Measurements from ENCODE around the gene SNAI3. TPM values are rescaled to one million over a fixed set of nuclear protein-coding genes. Genes with fewer than 3 reads are reported as not detected.
A peak's percentile ranks its signal among the peaks of the same experiment; 100 is the strongest.
"Not testable (repeated sequence)": the region's sequence is repeated elsewhere in the genome, so short reads cannot be mapped to it uniquely, and the experiment has no call there.

Gene SNAI3
- total RNA-seq, 1 donor: 6.7 TPM

DNA sequence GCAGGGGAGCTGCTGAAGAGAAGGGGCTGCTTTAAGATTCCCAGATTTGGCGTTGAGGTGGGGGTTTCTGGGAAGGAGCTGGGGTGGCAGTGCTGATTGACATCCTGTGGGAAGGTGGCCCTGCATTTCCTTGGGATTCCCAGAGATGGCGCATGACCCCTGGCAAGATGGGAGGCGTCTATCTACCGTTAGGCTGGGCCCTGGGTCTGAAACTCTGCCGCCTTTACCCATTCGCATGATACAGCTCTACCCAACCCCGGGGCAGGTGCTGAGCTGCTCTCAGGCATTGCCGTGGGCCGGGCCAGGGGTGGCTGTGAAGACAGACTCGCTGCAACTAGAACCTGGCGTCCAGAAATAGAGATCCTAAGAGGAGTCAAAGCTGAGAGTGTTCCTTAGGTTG, 13.5 kb downstream of the SNAI3 start:
- DNase-seq (ENCODE audit: low read depth in 2 of 3, low spot score in 2 of 3): no peak

GRCh38 chr16:88671806-88672205, 14.5 kb downstream of the SNAI3 start:
- no peak for DNase-seq (ENCODE audit: low read depth in 2 of 3, low spot score in 2 of 3)

DNA sequence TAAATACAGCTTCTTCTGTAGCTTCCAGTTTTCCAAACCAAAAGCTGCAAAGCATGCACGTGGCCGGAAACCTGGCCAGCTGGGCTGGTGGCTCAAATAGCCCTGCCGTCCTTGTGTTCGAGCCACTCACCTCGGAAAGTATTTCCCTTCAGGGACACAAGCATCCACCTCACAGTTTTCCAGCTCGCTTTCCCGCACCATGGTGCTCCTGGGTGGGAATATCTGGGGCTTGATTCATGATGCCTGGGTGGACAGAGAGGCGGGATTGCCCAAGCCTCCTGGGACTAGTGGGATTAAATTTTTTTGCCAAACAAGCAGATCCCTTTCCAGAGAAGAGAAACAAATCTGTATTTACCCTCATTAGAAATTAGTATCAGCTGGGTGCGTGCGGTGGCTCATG, 16.3 kb downstream of the SNAI3 start:
- DNase-seq (ENCODE audit: low read depth in 2 of 3, low spot score in 2 of 3): no peak

DNA sequence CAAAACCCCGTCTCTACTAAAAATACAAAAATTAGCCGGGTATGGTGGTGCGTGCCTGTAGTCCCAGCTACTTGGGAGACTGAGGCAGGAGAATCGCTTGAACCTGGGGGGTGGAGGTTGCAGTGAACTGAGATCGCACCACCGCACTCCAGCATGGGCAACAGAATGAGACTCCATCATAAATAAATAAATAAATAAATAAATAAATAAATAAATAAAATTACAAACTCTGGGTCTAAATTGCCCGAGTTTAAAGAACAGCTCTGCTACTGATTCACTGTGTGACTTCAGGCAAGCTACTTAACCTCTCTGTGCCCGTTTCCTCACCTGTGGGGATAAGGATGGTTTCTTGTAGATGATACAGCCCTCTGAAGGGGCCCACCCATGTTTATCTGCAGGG, 16.8 kb downstream of the SNAI3 start:
- not testable (repeated sequence) for DNase-seq (ENCODE audit: low read depth in 2 of 3, low spot score in 2 of 3)

DNA sequence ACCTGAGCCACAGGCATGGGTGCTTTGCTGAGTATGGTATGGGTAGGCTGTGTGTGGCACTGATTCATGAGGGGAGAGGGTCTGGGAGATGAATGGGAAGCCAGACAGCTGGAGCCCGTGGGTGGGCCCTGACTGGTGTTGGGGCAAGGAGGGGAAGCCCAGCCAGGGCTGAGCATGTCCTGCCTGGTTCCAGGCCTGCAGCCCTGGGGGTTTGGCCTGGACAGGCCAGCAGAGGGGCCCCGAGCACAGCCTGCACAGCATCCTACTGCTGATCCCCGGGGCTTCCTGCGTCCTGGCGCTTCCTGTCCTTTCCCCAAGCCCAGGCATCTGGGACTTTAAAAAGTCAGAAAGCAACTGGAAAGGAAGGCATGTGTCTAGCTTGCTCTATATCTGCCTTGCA, 18.8 kb downstream of the SNAI3 start:
- no peak for DNase-seq (ENCODE audit: low read depth in 2 of 3, low spot score in 2 of 3)

DNA sequence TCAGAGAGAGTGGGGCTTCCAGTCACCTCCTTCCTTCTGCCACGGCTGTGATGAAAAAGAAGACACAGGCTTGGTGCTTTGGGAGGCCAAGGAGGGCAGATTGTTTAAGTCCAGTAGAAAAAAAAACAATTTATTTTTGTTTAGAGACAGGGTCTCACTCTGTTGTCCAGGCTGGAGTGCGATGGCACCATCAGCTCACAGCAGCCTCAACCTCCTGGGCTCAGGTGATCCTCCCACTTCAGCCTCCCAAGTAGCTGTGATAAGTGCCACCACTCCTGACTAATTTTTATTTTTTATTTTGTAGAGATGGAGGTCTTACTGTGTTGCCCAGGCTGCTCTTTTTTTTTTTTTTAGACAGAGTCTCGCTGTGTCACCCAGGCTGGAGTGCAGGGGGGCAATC, 20.7 kb downstream of the SNAI3 start:
- no peak for DNase-seq (ENCODE audit: low read depth in 2 of 3, low spot score in 2 of 3)

GRCh38 chr16:88665148-88665547, 21.2 kb downstream of the SNAI3 start:
- DNase-seq (ENCODE audit: low read depth in 2 of 3, low spot score in 2 of 3): no peak

DNA sequence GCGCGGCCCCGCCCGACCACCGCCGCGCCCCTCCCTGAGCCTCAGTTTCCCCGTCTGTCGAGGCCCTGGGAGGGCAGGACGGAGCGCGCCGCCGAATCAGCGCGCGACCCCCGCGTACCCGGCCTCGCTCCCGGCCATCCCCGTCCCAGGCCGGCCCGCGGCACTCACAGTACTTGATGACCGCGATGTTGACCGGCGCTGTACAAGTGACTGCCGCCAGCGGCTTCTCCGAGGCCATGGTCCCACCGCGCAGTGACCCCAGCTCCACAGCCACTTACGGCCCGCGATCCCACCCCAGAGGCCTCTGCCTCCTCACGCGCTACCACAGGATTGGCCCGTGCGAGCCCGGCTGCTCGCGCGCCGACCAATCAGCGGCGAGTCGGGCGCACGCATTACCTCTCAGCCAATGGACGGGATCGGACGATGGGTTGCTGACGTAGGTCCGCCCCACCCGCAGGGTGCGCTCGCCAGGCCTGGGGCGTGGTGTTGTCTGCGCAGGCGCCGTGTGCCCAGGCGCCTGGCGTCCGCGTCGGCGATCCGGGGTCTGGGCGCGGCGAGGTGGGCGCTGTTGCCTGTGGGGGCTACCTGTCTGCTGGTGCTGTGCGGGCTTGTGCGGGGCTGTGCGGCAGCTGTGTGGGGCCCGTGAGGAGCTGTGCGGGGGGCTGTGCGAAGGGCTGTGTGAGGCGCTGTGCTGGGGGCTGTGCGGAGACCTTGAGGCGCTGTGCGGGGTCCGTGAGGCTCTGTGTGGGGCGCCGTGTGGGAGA, 23.3 kb downstream of the SNAI3 start, which contains the start of gene MVD:
Gene MVD (minus strand): TSS at position 249 of the 764 bp plus-strand sequence. CDS start 11 bp downstream, at position 238.
- peak; percentile 87 to 97 (median 96) for DNase-seq (ENCODE audit: low read depth in 2 of 3, low spot score in 2 of 3)

- DNase-seq (ENCODE audit: low read depth in 2 of 3, low spot score in 2 of 3): no peak
Observed at GRCh38 chr16:88662222-88662842, 24.0 kb downstream of the SNAI3 start.

DNA sequence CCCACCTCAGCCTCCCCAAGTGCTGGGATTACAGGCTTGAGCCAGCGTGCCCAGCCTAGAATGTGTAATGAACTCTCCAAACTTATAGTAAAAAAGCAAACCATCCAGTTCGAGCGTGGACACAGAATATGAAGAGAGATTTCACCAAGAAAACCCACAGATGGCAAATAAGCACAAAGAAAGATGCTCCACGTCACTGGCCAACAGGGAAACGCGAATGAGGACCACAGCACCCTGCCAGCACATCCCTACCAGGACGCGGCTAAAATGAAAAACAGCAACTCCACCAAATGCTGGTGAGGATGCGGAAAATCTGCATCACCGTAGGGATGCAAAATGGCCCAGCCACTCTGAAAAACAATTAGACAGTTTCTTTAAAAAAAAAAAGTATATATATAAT, 24.8 kb downstream of the SNAI3 start:
- no peak for DNase-seq (ENCODE audit: low read depth in 2 of 3, low spot score in 2 of 3)

GRCh38 chr16:88659160-88659559, 27.1 kb downstream of the SNAI3 start:
- no peak for DNase-seq (ENCODE audit: low read depth in 2 of 3, low spot score in 2 of 3)

DNA sequence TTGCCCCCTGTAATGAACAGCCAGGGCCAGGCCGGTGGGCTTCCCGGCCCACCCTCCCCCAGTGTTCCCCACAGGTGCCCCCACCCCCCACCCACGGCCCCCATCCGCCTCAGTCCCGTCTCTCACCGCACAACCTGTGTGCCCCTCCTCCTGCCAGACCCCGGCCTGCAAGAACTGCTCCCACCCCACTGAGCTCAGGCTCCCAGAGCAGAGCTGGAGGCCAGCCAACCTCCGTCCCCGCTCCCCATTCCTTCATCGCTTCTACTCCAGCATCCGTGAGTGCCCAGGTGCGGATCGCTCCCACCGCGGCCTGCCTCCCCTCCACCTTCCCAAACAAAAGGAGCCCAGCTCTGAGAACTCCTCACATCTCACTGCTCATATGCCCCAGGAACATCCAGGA, 27.6 kb downstream of the SNAI3 start:
- DNase-seq (ENCODE audit: low read depth in 2 of 3, low spot score in 2 of 3): no peak

DNA sequence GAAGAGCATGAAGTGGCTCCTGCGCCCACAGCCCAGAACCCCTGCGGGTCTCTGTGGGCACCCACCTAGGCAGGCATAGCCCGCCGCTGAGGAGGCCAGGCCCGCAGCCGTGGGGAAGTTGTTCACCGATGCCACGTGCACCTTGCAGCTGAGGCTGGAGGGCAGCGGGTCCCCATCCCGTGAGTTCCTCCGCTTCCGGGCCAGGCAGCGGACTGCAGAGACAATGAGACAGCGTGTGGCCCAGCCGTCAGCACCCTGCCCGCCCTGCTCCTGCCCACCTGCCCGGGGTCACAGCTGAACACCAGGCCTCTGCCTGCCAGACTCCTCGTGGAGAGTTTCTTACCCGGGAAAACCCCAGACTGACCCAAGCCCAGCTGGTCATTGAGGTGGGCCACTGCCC, 28.9 kb downstream of the SNAI3 start:
- no peak for DNase-seq (ENCODE audit: low read depth in 2 of 3, low spot score in 2 of 3)

DNA sequence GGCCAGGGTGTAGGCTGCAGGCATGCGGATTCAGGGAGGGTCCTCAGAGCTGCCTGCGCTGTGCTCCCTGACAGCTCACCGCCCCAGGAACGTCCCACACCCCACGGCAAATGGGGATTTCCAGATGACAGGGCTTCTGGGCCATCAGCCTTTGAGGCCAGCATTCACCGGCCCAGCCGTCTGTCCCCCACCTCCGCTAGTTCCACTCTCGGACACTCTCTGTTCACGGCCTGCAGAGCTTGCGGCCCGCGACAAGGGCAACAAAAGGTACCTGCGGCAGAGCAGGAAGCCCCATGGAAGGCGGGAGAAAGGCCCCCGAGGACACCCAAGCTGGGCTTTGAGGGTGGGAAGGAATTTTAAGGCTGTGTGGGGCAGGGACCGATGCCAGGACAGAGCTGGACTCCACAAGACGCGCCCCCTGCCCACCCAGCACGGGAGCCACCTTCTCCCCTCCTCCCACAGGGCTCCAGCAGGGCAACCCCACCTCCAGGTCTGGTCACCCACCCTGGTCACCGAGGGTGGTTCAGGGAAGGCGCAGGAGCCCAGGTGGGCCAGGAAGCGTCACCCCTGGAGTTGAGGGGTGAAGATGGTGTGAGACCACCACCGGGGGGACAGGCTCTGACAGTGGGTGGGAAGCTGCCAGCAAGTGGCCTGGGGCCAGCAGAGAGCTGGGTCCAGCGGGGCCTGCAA, 29.9 kb downstream of the SNAI3 start:
- DNase-seq (ENCODE audit: low read depth in 2 of 3, low spot score in 2 of 3): no peak

DNA sequence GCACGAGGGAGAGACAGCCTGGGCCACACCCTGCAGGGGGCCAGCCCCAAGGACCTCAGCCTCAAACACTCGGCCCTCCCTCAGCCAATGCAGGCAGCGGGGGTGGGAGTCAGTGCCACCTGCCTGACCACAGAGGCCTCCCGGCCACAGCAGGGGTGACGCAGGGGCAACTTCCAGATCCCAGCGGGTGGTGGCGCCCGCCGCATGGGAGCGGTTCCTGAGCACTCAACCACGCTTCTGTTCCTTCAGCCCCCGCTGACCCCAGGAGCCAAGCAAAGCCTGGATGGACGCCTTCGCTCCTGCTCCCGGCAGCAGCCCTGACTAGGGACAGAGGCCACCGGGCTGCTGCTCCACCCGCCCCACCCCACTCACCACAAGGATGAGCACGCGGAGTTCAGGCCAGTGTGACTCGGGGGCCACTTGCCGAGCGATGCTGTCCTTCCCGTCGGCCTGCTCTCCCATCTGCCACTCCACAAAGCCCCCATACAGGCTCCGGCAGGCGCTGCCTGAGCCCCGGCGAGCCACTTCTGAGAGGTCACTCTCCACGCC, 30.5 kb downstream of the SNAI3 start:
- DNase-seq (ENCODE audit: low read depth in 2 of 3, low spot score in 2 of 3): no peak

DNA sequence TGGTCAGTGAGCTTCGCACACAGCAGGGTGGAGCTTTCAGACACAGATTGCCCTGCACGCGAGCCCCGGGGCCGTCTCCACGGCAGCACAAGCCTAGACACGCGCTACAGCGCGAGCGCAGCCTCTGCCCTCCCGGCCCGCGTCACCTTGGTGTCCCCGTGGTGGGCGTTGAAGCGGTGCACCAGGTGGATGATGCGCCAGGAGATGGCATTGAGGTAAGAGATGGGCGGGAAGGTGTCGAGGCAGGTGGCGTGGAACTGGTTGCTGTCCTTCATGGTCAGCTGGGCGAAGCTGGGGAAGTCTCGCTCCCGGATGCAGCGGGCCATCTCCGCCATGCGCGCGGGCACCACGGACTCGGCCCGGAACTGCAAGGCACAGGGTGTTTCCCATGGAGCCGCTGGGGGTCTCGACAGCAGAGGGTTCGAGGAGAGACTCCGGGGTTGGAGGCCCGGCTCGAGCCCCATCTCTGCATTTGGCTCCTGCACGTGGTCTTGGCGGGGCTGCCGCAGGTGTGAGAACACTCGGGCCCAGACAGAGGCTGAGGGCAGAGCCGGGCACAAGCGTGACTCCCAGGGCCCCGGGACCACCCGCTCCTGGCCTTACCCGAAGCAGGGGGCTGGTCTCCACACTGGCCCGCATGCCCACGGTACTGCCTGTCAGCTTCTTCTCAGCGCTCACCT, 31.1 kb downstream of the SNAI3 start:
- no peak for DNase-seq (ENCODE audit: low read depth in 2 of 3, low spot score in 2 of 3)

DNA sequence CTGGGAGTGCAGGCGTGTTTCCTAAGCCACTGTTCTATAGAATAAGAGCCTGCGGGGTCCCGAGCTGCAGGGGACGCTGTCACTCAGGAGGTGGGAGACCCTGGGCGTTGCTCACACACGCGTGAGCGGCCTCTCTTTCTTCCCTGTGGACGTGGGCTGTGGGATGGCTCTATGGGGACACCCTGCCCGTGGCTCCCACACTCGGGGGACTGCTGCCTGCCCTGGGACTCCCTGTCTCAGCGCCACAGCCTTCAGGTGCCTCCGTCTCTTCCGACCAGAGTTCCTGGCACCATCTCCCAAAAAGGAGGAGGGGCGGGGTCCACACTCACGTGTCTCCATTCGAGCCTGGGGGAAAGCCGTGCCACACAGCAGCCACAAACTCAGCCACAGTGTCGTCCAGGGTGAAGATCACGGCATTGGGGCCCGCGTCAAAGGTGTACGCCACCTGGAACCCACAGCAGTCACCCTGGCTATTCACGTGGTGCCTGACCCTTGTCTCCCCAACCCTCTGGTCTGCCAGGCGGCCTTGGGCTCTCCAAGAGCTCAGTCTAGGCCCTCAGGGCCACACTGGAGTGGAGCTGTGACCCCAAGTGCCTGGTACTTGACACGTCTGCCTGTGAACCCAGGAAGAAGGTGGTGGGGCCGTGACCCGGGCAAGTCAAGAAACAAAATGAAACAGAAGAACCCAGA, 31.8 kb downstream of the SNAI3 start:
- DNase-seq (ENCODE audit: low read depth in 2 of 3, low spot score in 2 of 3): no peak

DNA sequence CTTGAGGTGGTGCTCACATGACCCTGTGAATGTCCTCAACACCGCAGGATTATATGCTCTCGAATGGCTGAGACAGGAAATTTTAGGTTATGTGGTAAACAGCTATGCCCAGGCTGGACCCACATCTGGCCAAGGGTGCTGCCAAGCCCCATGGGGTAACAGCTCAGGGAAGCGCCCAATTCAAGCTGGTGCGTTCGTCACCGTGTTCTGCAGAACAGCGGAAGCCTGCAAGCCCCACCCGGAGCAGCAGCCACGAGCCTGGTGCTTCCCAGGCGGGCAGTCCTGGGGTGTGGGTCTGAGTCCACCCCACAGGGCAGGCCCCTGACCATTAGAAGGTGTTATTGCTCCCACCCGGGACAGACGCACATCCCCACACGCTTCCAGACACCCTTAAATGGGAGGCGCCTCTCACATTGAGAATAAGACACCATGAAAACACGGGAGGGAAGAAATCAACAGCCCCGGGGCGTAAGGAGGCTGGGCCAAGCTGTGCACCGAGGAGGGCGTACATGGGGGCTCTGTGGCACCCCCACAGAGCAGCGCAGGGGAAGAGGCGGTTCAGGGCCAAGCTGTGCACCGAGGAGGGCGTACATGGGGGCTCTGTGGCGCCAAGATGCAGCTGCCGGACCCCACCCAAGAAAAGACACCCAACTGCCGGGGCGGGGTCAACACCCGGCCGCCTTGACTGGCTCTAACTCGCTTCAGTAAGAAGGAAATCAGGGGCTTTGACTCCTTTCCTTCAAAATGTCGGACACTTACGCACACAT, 32.5 kb downstream of the SNAI3 start:
- no peak for DNase-seq (ENCODE audit: low read depth in 2 of 3, low spot score in 2 of 3)

- DNase-seq (ENCODE audit: low read depth in 2 of 3, low spot score in 2 of 3): no peak
Observed at GRCh38 chr16:88653101-88653500, 33.2 kb downstream of the SNAI3 start.

- no peak for DNase-seq (ENCODE audit: low read depth in 2 of 3, low spot score in 2 of 3)
Observed at GRCh38 chr16:88652762-88653063, 33.6 kb downstream of the SNAI3 start.

Measured in hematopoietic multipotent progenitor cell (in vitro differentiated cells).